COLO829 (cell line): ENCODE results near the gene VILL.

Experiments
- DNase-seq: peaks from one replicate; pipeline ENCODE4 v3.0.0; 2012; ENCODE audit warnings: low spot score

The VILL gene

GRCh38 chr3:37990527-37990926 is at the start of gene VILL:
VILL (plus strand) TSS chr3:37990786; CDS start chr3:37993673, 2,887 bp downstream.
- no peak for DNase-seq

- no peak for DNase-seq
Observed at GRCh38 chr3:37941608-37942508, 48.7 kb upstream of the VILL start.

- DNase-seq: no peak
Observed at GRCh38 chr3:37942646-37943045, 47.9 kb upstream of the VILL start.

GRCh38 chr3:37943126-37943525 is 47.5 kb upstream of the VILL start:
- DNase-seq: no peak

GRCh38 chr3:37943631-37944314 is 46.8 kb upstream of the VILL start:
- DNase-seq: no peak

GRCh38 chr3:37944391-37944842 is 46.2 kb upstream of the VILL start:
- no peak for DNase-seq

GRCh38 chr3:37945156-37945806 is 45.3 kb upstream of the VILL start:
- DNase-seq: no peak

- DNase-seq: peak; percentile 92
Observed at GRCh38 chr3:37945807-37946530, 44.6 kb upstream of the VILL start.

- DNase-seq: no peak
Observed at GRCh38 chr3:37946531-37946889, 44.1 kb upstream of the VILL start.

- DNase-seq: no peak
Observed at GRCh38 chr3:37949866-37950265, 40.7 kb upstream of the VILL start.

GRCh38 chr3:37952564-37952963 is 38.0 kb upstream of the VILL start:
- DNase-seq: no peak

- no peak for DNase-seq
Observed at GRCh38 chr3:37953226-37953625, 37.4 kb upstream of the VILL start.

GRCh38 chr3:37953707-37954394 is 36.7 kb upstream of the VILL start:
- DNase-seq: no peak

GRCh38 chr3:37954881-37955280 is 35.7 kb upstream of the VILL start:
- DNase-seq: no peak

- no peak for DNase-seq
Observed at GRCh38 chr3:37955918-37956707, 34.5 kb upstream of the VILL start.

- no peak for DNase-seq
Observed at GRCh38 chr3:37956723-37957538, 33.7 kb upstream of the VILL start.

- DNase-seq: no peak
Observed at GRCh38 chr3:37957539-37957936, 33.0 kb upstream of the VILL start.

GRCh38 chr3:37961622-37962431 is 28.8 kb upstream of the VILL start:
- no peak for DNase-seq

- no peak for DNase-seq
Observed at GRCh38 chr3:37963016-37963415, 27.6 kb upstream of the VILL start.
